ENCODE data around the gene MVB12B.

MVB12B gene

DNA sequence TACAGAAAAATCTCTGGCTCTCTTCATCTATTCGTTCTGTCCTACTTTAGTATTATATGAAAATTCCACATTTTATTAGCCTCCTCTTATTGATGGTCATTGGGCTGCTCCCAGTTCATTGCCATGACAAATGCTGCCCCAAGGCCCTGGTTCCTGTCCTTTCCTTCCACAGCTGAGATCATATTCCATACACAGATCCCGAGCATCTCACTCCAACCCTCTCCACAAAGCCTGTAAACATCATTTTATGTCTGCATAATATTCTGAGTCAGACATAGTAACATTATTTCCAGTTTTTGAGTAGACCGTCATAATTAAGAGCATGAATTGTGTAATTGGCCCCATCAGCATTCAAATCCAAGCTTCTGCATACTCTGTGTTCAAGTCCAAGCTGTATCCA lies 86.3 kb downstream of the MVB12B start:
- no peak for DNase-seq

DNA sequence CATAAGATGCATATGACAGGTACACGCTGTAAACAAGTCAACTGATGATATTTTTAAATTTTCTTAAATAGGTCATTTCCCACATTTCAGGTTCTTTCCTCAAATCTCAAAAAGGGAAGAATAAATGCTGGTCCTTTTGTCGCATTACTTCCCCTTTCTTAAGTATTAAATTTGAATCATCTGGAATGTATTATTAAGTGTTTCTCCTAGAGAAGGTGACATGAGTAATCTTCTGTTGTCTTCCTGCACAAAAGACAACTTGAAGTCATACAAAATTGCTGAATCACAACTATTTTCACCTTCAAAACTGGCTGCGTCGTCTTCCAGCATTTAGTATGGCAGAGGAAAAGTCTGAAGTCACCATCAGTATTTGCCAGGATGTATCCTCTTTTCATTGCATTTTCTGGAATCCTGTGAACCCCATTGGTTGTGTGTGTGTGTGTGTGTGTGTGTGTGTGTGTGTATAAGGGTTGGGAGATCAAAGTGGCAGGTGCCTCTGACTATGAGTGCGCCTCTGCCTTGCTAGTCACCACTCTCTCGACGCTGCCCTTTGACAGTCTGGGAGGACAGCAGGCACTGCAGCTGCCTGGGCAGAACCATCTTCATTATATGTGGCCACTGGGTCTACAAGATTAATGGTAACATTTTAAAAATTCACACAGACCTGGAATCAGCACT lies 86.9 kb downstream of the MVB12B start:
- DNase-seq = no peak

DNA sequence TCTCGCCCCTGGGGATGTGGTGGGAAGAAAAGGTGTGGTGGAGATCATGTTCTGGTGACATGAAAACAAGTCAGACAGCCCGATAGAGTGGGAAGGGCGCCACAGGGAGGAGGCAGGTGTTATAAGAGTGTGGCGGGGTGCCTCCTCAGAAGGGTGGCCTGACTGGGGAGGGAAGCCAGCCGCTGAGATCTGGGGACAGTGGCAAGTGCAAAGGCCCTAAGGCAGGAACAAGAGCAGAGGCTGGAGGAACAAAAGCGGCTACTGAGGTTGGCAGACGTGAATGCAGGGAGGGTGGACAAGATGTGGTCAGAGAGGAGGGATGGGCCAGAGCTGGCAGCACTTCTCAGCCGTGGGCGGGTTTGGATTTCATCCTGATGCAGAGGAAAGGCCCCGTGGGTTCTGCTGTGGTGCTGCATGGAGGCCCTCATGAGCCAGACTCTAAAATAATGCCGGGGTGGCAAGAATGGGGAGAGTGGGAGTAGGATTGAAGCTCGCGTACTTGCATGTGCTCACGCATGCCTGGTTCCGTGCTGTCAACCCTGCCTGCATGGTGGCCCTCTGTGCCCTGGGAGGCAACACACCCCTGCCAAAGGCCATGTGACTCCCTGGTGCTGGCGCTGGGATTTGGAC lies 89.2 kb downstream of the MVB12B start:
- DNase-seq = no peak

DNA sequence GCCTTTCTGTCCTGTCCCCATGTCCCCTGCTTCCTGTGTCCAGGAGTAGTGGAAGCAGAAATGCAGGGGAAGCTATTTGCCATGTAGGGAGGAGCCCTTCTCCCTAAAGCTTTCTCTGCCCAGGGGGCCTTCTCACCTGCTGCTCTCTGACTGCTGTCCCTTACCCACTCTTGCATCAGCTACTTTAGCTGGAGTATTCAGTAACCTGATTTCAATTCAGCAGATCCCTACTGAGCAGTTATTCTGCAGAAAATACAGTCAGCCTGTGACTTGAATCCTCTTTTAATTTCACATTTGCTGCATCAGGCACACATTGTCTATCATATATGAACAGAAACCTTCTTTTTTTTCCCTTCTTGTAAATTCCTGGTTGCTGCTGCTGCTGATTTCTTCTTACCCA lies 90.4 kb downstream of the MVB12B start:
- no peak for DNase-seq

DNA sequence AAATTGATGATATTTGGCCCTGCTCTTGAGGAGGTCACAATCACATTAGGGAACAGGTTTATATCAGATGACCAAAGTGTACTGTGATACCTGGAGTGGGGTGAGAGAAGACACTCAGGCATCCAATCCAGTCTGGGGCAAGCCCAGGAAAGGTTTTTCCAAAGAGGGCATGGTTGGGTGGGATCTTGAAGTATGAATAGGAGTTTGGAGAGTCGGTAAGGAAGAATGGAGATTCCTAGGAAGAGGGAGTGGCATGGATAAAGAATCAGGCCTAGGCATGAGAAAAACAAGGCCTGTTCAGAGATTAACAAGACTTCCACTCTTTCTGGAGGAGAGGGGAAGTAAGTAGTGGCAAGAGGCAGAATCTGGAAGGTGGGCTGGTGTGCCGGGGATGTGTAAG lies 91.1 kb downstream of the MVB12B start:
- DNase-seq = no peak

DNA sequence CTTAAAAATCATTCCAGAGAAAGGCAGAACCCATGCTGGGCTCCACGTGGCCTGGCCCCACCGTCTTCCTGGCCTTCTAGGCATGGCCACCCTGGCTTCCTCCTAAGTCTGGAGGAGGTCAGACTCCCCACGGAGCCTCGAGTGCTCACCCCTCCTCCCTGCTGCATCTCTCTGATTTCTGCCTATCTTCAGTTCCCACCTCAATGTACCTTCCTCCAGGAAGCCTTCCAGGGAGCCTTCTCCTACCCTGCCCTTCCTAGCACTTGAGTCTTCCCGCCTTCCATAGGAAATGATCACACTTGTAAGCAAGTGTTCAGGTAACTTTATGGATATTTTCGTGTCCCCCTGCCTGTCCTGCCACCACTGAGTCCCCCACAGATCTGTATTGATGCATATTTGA lies 92.0 kb downstream of the MVB12B start:
- DNase-seq = no peak

DNA sequence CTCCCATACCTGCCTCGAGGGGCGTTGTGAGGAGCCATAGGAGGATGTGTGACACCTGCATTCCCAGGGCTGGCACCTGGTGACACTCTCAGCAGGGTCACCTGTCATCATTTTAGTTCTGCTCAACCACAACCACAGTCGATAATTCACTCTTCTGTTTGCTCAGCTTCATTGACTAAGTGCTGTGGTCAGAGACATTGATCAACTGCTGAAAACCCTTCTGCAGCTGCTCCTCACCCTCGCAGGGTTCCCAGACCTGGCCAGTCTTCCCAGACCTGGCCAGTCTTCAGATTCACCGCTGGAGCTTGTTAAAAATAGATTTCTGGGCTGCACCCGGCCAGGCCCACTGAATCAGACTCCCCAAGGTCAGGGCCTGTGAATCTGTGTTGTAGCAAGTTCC lies 92.8 kb downstream of the MVB12B start:
- DNase-seq = peak; percentile 76

DNA sequence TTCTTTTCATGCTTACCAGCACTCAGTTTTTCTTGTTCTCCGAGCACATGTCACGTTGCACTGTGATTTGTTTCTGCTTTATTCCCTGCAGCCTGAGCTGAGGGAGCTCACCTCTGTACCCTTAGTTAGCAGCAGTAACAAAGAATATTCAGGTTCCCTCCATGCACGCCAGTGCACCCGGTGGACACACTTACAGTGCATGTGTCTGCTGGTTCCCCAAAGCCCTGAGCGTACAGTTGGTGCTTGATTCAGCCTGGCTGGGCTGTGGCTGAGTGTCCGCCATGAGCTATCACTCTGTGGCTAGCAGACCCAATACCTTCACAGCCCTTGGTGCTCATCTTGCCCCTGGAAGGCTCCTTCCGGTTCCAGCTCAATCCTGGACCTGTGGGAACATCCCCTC lies 93.5 kb downstream of the MVB12B start:
- no peak for DNase-seq

DNA sequence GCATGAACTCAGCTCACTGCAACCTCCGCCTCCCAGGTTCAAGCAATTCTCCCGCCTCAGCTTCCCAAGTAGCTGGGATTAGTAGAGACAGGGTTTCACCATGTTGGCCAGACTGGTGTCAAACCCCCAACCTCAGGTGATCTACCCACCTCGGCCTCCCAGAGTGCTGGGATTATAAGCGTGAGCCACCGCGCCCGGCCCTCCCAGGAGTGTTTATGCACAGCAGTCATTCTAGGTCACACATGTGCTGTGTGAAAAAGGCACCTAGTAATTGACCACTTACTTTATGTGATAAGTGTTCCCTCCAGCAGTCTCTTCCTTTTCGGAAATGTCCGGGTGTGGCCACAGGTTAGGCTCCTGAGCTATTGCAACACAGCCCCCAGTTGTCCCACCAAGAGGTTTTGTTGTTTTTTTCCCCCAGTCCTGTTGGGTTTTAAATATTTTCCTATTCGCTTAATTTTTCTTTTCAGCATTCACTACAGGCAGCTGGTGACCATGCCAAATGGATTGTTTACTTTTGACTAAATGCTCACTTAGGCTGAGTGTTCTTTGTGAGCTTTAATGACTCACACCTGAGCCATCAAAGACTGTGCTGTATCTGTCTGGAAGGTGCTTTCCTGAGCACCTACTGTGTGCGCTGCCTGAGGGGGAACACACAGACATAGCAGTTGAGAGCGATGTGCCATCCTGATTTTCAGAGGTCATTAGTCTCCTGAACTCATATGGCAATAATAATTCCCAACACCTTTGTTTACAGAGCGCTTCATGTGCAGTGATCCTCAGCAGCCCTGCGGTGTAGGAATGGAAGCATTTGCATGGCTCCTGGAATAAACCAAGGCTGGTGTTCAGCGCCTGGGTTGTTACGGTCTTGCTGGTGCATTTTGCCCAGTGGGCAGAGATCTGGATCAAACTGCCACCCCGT lies 94.3 kb downstream of the MVB12B start:
- DNase-seq = peak; percentile 87

DNA sequence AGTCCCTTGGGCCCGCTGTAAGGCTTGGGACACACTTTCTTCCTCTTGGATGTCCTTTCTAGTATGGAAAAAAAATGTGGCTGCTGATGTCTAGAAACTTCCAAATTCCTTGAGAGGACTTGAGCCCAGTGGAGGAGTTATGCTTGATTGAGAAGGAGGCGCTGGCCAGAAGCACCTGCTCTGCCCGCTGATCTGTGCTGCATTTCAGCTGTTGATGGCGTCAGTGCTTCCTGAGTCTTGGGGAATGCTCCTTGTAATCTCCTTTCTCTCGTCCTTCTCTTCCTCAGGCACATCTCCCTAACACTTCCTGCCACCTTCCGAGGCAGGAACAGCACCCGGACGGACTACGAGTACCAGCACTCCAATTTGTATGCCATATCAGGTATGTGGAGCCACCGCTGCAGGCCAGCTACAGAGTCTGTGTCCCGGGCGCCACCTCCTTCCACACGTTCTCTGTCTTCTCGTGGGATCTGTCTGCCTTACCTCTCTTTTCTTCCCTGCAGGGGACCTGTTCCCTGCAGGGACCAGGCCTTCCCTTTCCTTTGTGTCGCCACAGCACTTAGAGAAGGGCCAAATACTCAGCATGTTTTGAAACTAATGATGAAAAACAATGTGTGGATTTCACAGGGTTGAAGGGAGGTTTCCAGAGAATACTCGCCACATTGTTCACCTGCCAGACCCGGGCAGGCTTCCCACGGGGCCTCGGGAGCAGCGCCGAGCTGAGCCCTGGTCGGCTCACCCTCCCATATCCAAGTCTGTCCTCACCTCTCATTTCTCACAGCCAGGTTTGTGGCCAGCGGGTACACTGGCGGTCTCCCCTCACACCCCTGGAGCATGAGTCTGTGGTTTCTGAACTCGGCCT lies 95.2 kb downstream of the MVB12B start:
- peak; percentile 87 for DNase-seq

DNA sequence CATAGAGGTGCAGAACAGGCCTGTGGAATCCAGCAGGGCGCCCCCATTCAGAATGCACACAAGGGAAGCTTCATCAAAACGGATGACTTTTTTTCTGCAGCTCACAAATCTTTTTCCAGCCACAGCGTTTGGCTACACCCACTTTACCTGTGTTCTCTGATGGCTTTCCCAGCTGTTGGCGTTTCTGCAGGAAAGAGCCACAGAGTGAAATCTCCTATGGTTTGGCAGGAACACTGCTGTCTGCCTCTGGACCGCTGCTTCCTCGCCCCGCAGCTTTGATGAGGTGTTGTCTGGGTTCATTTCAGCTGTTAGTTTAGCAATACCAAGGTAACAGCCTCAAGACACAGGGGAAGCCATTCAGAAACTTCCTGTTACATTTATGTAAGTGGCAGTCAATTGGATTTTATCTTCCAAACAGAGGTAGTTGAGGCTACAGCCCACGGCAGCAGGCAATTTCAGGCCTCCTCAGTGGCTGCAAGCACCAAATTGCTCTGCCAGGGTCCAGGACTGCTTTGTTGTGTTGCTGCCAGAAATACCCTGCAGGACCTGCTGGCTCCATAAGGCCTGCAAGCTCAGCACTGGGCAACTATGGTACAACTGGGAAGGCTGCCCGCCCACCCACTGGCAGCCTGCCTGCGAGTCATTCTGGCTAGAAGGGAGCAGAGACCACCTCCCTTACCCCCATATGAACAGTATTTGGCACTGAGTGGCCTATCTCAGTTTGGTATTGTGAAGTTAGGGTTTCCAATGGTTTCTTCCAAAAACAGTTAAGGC lies 96.7 kb downstream of the MVB12B start:
- peak; percentile 57 for DNase-seq

DNA sequence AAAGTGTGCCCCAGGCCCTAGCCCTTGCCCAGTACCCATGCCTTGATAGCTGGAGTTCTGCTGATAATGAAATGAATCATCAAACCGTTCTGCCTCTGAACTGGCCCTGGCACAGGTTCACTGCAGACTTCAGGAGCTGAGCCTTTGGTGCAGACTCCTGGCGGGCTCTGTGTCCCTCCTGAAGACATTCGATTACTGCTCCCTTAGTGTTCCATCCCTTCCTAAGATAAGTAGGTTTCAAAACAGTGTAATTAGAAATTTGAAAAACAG lies 97.2 kb downstream of the MVB12B start:
- DNase-seq = no peak

DNA sequence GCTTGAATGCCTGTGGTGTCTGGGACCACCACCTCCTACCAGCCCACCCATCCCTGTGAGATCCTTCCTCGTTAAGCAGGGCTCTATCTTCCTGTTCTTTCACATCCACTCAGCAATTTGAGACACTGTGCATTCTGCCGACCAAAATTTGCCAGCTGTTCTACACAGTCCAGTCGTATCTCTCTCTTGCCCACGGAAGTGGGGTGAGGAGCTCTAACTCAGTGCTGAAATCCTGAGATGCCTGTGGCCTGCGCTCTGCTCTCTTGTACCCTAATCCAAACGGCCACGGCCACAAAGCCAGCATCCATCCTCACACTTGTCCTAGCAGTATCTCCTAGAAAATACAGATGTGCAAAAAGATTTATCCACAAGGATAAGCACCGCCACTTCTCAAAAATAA lies 97.9 kb downstream of the MVB12B start:
- DNase-seq = no peak

DNA sequence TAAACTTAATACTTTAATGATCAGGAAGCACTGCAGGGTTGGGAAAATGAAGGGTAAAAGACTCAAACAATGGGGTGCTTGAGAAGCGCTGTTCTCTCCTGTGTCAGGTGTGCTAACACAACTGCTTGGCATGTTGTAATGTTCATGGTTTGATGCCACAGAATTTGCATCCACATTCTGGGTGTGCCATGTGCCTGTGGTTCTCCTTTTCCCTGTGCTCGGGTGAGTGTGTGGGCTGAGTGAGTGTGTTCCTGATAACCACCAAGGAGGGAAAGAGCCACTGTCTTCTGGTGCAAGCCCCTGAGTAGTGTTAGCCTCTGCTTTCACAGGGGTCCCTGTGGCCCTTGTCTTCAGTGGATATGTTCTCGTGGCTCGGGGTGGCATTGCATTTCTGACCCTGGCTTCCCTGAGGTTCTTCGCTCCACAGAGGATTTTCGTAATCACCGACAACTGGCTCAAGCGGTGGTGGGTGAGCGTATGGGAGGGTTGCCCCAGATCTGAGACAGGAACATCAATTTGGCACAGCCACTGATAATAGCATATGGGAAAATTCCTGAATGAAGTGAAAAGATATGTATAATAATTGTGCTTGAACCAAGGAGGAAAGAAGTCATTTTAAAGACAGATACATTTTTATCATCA lies 102.0 kb downstream of the MVB12B start:
- no peak for DNase-seq

DNA sequence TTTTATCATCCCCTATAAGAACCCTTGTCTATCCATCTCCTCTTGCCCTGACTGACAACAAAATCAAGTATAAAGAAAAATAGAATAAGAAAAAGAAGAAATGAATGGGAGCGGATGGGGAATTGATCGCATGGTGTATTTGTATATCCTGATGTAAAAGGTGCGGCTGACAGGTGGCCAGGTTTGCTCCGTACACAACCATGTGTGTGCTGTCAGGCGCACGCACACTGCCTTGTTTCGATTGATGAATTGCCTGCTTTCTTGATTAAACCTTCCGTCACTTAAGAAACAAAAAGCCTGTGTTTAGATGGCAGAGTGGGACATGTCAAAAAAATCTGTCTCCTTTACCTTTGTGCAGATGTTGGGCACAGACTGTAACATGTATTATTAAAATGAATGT lies 102.6 kb downstream of the MVB12B start:
- no peak for DNase-seq

DNA sequence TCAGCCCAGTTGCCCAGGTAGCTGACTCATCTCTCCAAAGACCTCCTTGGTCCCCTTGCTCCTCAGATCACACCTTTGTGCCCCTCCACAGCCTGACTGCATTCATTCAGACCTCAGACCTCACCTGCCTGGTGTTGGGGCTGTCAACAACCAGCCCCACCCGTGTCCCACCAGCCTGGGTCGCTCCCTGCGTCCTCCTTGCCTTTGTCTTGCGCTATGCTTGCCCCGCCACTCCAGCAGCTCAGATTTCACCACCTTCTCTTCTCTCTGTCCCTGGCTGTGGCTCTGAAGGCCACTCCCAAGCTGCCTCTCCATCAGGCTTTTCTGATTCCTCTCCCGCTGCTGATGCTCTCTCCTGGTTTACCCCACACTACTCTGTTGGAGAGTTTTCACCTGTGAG lies 103.5 kb downstream of the MVB12B start:
- no peak for DNase-seq

DNA sequence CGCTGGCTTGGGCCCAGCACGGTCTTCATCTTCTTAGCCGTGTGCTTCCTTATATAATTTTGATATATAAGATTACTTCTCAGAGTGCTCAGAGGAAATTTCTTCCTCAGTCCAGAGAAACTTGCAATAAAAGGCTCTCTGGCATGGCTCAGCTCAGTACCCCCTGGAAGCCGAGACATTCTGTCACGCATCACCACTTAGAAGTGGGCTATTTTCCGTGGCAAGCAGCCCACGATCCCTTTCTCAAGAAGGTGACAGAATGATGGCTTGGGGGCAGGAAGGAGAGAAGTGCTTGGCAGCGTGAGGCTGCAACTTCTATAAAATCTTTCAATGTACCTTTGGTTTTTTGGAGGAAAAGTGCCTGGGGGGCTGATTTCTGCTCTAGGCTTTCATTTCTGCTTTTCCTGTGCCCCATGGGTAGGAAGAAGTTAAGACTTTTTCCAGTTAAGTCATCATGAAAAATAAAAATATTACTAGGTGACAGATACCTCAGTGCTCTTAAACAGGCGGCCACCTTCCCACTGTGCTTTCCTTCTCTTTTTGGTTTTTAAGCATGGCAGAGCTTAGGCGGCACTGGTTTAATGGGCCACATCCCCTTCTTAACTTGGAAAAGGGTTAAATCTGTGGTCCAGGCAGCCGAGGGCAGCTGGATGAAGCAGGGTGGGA lies 104.6 kb downstream of the MVB12B start:
- DNase-seq = peak; percentile 64

DNA sequence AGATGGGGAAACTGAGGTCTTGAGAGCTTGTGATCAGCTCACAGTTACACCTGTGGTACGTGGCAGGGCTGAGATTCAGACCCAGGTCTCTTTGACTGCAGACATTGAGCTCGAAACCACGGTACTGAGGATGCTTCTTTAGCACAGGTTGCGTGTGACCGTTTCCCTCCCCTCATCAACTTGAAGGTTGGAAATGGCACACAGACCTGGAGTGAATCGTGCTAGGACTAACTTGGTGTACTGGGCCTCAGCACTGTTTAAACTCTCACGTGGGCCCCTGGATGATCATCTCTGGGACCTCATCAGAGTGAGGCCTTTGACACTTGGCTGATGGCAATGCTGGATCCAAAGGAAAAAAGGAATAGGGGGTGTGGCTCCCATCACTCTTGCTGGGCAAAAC lies 106.0 kb downstream of the MVB12B start:
- no peak for DNase-seq

DNA sequence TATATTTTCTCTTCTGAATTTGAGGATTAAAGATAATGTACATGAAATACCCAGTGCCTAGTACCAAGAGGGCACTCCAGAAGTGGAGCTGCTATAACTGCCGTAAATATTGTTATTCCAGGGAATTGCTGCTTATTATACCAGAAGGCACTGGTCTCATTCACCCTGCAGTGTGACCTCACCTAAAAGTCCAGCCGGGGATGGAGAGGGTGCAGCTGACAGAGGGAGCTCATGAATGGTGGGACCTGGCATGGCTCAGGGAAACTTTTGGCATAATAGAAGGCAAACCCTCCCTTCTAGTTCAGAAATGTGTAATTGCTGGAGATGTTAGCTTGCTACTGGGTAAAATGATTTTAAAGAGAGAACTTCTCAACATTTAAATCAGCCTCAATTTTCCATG lies 108.5 kb downstream of the MVB12B start:
- DNase-seq = no peak

DNA sequence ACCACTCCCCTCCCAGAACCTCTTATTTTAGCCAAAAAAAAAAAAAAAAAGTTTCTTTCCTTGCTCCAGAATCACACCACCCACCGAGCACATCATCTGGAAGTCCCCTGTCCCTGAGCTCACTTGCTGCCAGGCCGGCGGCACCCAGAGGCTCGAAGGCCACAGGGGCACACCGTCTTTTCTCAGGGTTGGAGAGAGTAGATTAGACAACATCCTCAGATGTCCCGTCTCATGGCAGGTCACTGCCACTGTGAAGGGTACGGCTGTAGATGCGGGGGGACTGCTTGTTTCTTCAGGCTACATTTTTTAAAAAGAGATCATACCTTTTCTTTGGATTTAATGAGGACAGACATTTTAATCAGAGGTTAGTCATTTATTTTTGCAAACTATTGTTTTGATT lies 109.0 kb downstream of the MVB12B start:
- no peak for DNase-seq

DNA sequence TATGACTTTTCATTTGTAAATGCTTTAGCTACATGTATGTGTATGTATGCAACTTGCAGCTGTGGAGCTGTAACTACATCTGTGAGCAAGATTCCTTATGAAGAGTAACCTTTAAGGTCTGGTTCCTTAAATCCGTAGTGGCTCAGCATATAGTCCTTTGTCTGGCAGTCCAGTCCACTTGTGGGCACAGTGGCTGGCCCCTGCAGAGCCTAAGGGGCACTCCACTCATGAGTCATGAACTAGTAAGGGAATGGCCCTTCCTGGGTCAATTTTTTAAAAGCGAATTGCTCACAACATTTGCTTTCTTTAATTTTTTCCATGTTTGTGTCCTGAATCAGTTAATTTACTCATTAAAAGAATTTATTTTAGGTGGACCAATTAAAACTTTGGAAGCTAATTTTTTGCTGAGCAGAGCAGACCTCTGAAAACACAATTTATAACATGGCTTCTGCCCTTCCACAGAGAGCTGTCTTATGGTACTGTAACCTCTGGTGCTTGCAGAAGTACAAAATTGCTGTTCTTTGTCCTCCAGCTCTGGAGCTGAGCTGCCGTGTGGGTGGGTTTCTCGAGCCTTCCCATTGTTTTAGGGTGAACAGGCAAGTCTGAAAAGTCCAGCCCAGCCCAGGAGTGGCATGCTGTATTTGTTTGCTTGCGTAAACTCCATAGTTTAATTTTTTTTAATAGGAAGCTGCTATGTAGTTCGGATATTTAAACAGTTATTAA lies 110.1 kb downstream of the MVB12B start:
- no peak for DNase-seq
